ENCODE results near the gene WIPF3.

The WIPF3 gene

DNA sequence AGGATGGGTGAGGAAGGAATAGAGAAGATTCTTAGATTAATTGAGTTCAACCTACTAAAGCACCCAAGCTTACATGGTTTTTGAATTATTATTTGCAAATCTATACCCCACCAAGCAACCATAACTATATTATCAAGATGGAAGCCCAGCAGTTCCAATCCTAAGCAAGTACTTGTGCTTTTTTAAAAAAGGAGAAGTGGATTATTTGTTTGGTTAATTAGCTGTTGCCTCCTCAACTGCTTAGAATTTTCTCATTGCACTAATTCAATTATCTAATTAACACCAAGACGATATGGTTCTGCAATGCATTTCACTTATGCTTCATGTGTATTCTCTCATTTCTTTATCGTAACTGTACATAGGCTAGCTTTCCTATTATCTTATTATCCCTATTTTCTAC lies 27.3 kb upstream of the WIPF3 start:
- DNase-seq (ENCODE audit: low spot score): no peak
- in situ Hi-C loops (cut with MboI; ENCODE audit: low pct_unique_long_range_greater_than_20kb, low sequenced_read_pairs, unreplicated experiment): no loop called here
- TF ChIP-seq, protein P1, sequence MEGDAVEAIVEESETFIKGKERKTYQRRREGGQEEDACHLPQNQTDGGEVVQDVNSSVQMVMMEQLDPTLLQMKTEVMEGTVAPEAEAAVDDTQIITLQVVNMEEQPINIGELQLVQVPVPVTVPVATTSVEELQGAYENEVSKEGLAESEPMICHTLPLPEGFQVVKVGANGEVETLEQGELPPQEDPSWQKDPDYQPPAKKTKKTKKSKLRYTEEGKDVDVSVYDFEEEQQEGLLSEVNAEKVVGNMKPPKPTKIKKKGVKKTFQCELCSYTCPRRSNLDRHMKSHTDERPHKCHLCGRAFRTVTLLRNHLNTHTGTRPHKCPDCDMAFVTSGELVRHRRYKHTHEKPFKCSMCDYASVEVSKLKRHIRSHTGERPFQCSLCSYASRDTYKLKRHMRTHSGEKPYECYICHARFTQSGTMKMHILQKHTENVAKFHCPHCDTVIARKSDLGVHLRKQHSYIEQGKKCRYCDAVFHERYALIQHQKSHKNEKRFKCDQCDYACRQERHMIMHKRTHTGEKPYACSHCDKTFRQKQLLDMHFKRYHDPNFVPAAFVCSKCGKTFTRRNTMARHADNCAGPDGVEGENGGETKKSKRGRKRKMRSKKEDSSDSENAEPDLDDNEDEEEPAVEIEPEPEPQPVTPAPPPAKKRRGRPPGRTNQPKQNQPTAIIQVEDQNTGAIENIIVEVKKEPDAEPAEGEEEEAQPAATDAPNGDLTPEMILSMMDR (IDR thresholded peaks at IDR 0.05; ENCODE audit: extremely low read depth, insufficient read depth, missing control alignments): no peak

DNA sequence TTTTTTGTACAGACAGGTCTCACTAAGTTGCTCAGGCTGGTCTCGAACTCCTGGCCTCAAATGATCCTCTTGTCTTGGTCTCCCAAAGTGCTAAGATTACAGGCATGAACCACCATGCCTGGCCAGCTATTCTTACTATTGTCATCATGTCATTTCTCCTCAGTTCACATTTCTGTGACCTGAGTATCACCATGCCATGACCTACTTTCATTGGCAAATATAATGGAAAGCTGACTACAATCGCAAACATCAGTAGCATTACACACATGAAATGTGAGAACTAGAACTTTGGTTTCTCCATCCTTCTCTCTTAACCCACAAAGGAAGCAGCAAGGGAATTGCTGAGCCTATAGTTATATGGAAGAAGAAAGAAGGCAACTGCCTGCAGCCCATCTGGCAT lies 26.0 kb upstream of the WIPF3 start:
- TF ChIP-seq, protein P1 (IDR thresholded peaks at IDR 0.05; ENCODE audit: extremely low read depth, insufficient read depth, missing control alignments): no peak
- DNase-seq (ENCODE audit: low spot score): no peak
- in situ Hi-C loops (cut with MboI; ENCODE audit: low pct_unique_long_range_greater_than_20kb, low sequenced_read_pairs, unreplicated experiment): no loop called here

DNA sequence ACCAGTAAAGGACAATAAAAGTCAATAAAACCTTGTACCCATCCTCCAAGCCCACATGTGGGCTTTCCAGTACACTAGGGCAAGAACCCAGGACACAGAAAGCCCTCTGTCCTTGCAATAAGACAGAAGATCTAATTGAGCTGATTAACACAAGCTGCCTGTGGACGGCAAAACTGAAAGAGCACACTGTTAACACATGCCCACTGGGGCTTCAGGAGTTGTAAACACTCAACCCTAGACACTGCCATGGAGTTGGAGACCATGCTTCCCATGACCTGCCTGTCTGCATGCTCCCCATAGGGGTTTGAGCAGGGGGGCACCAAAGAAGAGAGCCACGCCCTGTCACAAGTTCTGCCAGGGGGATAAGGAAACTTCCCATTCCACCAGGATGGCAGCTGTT lies 22.6 kb upstream of the WIPF3 start:
- TF ChIP-seq, protein P1 (IDR thresholded peaks at IDR 0.05; ENCODE audit: extremely low read depth, insufficient read depth, missing control alignments): no peak
- in situ Hi-C loops (cut with MboI; ENCODE audit: low pct_unique_long_range_greater_than_20kb, low sequenced_read_pairs, unreplicated experiment): no loop called here
- DNase-seq (ENCODE audit: low spot score): no peak

DNA sequence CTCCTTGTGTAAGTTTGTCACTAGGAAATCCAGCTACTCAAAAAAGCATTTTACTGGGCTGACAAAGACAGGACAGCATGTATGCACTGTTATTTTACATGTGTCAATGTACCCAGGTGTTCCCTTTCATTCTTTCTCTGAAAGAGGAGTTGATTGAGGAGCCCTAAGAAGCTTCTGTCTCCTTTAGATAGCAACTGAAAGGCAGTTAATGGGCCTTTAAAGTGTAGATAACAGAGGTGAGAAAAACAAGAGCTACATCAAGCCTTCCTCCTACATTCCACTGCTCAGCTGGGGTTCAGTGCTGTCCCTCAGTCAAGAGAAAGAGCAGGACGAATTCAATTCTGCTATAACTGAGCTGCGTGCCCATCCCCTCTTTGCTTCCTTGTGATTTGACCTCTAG lies 12.8 kb upstream of the WIPF3 start:
- in situ Hi-C loops (cut with MboI; ENCODE audit: low pct_unique_long_range_greater_than_20kb, low sequenced_read_pairs, unreplicated experiment): no loop called here
- no peak for DNase-seq (ENCODE audit: low spot score)
- TF ChIP-seq, protein P1 (IDR thresholded peaks at IDR 0.05; ENCODE audit: extremely low read depth, insufficient read depth, missing control alignments): no peak

DNA sequence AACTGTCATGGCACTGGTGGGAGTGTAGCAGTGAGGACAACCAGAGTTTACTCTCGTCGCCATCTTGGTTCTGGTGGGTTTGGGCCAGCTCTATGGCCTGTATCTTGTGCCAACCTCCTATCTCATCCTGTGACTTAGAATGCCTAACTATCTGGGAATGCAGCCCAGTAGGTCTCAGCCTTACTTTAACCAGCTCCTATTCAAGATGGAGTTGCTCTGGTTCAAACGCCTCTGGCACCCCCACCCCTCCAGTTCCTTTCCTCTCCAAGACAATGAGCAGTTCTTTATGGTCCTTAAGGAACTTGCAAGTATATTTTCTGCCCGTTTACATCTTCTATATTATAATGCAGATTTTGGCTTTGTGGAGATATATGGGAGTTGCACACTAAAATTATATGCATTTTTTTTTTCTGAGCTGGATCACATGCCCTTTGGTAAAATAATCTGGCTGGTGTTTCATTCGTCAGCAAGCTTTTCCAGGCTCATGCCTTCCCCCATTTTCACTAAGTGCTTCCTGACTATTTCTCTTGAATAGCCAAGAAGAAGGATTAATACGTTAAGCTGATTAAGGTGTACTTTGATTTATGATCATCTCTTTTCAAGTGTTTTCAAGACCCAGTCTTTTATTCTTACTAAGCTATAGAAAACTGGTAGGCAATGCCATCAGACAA lies 11.2 kb upstream of the WIPF3 start:
- DNase-seq (ENCODE audit: low spot score): no peak
- TF ChIP-seq, protein P1 (IDR thresholded peaks at IDR 0.05; ENCODE audit: extremely low read depth, insufficient read depth, missing control alignments): no peak
- in situ Hi-C loops (cut with MboI; ENCODE audit: low pct_unique_long_range_greater_than_20kb, low sequenced_read_pairs, unreplicated experiment): no loop called here

- in situ Hi-C loops (cut with MboI; ENCODE audit: low pct_unique_long_range_greater_than_20kb, low sequenced_read_pairs, unreplicated experiment): no loop called here
- TF ChIP-seq, protein P1 (IDR thresholded peaks at IDR 0.05; ENCODE audit: extremely low read depth, insufficient read depth, missing control alignments): no peak
- DNase-seq (ENCODE audit: low spot score): no peak
These were observed 10.4 kb upstream of the WIPF3 start for GRCh38 chr7:29795696-29796580.
